Stimulated activated CD4-positive, alpha-beta T cell treated with anti-CD3 and anti-CD28 coated beads, Interleukin-1b, Interleukin-23, amount 100 ng/mL, for 1 hour (primary cell): ENCODE results near the gene ELL3.
A peak's percentile ranks its signal among the peaks of the same experiment; 100 is the strongest.
"Not testable (repeated sequence)": the region's sequence is repeated elsewhere in the genome, so short reads cannot be mapped to it uniquely, and the experiment has no call there.

Experiments
- DNase-seq, 2 donors: peaks; one replicate each; pipeline ENCODE4 v3.0.0-alpha.2; 2020; ENCODE audit warnings: low read depth in 2 of 2

The ELL3 gene

DNA sequence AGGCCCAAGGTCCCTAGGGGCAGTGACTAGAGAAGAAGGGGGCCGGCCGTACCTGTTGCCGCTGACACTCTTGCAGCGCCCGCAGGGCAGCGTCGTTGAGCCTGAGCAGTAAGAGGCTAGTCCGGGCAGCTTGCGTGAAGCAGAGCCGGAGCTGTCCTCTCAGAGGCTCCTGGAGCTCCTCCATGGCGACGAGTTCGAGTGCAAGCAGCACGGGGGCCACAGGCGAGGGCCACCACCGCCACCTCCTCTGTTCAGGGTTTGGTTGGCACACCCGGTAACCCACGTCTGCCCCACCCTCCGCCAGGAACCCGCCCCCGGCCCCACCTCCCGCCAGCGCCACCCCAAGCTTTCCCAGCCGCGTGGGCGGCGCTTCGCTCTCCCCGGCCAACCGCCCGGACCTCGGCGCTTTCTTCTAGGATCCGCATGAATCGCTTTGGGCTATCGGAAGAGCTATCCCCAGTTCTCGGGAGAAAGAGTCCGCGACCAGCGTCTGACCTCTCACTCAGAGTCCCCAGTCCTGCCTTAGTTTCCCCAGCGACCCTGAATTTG lies at the start of gene ELL3:
ELL3 (minus strand) TSS at position 249 of the 549 bp plus-strand sequence; CDS start at position 184, 65 bp downstream.
- DNase-seq: peak; percentile 43 to 47

DNA sequence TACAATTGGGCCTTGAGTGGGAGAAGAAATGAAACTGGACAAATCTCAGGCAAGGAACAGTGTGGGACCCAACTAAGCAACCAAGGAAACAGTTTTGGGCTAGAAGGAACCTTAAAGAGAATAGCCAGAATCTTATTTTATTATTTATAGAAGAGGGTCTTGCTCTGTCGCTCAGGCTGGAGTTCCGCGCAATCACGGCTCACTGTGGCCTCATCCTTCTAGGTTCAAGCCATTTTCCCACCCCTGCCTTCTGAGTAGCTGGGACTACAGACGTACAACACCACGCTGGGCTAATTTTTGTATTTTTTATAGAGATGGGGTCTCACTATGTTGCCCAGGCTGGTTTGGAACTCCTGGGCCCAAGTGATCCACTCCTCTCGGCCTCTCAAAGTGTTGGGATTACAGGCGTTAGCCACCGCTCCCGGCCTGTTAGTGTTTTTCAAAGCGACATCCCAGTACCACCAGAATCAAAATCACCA lies 49.3 kb upstream of the ELL3 start:
- no peak for DNase-seq

DNA sequence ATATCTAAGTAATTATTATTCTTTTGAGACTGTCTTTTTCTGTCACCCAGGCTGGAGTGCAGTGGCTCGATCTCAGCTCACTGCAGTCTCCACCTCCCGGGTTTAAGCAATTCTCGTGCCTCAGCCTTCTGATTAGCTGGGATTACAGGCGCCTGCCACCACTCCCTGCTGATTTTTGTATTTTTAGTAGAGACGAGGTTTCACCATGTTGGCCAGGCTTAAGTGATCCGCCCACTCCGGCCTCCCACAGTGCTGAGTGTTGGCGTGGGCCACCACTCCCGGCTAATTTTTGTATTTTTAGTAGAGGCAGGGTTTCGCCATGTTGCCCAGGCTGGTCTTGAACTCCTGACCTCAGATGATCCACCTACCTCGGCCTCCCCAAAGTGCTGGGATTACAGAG lies 48.5 kb upstream of the ELL3 start:
- not testable (repeated sequence) for DNase-seq

- DNase-seq: peak; percentile 71 to 84
Observed at GRCh38 chr15:43824302-43825246, 47.8 kb upstream of the ELL3 start, which contains the start of gene MFAP1. TSS of gene MFAP1 (minus strand) at chr15:43824690. CDS start at chr15:43824569, 121 bp downstream.

GRCh38 chr15:43821505-43821904 lies 44.7 kb upstream of the ELL3 start:
- no peak for DNase-seq

DNA sequence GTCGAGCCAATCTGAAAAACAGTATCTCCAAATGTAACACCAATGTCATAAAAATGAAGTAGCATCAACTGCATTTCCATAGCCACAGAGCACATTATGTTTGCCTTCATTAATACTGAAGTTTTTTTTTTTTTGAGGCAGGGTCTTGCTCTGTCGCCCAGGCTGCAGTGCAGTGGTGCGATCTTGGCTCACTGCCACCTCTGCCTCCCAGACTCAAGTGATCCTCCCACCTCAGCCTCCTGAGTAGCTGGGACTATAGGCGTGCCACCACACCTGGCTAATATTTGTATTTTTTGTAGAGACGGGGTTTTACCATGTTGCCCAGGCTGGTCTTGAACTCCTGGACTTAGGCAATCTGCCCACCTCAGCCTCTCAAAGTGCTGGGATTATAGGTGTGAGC lies 38.3 kb upstream of the ELL3 start:
- not testable (repeated sequence) for DNase-seq

DNA sequence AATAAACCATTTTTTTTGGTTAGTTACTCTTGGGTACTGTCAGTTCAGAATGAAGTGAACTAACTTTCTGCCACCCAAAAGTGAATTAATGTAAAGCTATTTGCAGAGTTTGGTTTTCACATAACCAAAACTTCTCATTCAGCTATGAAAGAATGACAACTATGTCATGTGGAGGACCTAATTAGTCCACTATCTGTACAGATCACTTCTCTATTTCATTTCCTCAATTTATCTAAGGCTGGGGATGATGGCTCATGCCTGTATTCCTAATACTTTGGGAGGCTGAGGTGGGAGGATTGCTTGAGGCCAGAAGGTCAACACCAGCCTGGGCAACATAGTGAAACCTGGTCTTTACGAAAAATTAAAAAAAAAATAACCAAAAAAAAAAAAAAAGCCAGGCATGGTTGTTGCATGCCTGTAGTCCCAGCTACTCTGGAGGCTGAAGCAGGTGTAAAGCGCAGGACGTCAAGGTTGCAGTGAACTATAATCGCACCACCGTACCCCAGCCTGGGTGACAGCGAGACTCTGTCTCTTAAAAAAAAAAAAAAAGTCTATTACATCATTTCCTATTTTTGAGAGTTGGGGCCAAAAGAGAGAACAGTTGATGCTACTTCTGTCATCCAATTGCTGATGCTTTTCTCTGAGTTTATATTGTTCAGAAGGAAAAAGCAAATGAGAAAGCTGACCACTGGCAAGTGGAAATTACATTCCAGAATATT lies 32.4 kb upstream of the ELL3 start:
- DNase-seq: no peak

DNA sequence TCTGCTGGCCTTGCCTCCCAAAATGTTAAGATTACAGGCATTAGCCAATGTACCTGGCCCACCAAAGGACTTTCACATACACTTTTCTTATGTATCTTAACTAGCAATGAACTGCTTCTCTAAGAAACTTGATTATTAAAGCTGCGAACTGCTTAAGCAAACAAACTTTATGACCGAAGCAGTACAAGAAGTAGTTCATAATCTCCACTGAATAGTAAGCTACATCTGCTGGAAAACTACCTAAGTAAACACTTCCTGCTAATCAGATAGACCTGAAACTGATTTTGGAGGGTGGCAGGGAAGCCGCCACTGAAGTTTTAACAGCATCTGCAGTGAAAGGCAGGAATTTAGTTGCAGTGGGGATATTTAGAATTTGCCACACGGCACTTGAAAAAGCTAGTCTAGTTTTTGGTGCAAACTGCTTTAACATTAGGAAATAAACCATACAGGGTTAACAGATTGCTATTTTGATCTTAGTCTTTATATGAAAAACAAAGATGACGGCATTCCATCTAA lies 31.7 kb upstream of the ELL3 start:
- no peak for DNase-seq

- not testable (repeated sequence) for DNase-seq
Observed at GRCh38 chr15:43802676-43803075, 25.9 kb upstream of the ELL3 start.

DNA sequence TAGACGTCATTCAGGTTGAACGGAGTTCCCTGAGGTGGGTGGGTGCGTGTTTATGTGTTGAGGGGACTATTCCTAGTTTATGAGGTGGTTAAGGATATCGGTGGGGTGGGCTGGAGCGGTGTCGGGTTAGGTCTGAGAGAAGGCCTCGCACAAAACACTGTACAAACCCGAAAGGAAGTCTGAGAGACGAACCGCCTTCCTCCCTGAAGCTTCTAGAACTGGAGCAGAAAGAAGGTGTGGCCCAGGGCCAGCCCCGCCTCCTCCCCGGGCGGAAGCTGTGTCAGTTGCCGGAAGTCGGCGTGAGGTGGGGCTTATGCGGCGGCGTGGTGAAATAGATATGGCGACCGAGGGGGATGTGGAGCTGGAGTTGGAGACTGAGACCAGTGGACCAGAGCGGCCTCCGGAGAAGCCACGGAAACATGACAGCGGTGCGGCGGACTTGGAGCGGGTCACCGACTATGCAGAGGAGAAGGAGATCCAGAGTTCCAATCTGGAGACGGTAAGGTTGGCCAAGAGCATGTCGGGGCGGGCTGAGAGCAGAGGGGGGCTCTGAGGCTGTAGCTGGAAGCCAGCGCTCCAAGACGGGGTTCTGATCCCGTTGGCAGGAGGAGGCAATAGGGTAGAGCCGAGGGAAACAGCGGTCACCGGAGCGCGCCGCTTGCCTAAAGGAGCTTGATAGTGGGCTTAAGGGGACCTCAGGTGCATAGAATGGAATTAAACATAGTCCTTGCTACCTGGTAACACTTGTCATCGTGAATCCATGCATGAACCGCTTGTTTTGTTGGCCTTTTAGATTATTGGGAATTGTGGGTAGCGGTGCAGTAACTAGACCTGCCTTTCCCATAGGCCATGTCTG lies 23.7 kb upstream of the ELL3 start, which contains the start of gene HYPK:
HYPK (plus strand) TSS at position 314 of the 856 bp plus-strand sequence; CDS start at position 338, 24 bp downstream.
- peak; percentile 75 to 83 for DNase-seq

- no peak for DNase-seq
Observed at GRCh38 chr15:43799945-43800285, 23.1 kb upstream of the ELL3 start, which contains the start of gene SERINC4. TSS of gene SERINC4 (minus strand) at chr15:43800220. CDS start at chr15:43799986, 234 bp downstream.

- no peak for DNase-seq
Observed at GRCh38 chr15:43799209-43799944, 22.6 kb upstream of the ELL3 start.

DNA sequence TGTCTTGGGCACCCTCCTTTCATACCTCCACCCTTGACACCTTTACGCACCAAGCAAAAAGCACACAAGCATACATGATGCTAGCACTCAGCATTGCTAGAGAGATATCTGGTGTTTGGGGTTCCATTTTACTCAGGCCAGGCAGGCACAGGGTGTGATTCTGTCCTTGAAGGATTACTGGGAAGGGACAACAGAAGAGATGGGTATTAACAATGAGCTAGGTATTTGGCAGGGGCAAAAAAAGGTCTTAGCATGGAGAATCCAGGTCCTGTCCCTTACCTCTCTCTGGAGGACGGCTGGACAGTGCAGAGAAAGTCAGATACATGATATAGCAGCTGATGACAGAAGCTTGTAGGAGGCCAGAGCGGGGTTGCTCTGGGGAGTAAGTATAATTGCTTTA lies 19.8 kb upstream of the ELL3 start:
- no peak for DNase-seq

DNA sequence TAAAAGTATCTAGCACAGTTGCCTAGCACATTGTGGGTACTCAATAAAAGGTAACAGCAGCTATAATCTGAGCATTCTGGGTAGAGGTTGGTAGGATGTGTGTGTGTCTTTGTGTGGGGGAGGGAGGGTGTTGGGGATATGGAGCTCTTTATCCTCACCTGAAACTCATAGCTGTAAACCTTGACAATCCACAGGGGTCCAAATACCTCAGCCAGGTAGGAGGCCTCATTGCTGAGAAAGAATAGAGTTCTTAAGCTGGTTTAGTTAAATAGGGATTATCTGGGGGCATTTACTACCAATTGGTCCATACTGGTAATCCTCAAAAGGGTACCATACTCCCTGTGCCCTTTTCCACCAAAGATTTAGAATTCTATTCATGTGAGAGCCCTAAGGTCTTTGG lies 19.2 kb upstream of the ELL3 start:
- no peak for DNase-seq

DNA sequence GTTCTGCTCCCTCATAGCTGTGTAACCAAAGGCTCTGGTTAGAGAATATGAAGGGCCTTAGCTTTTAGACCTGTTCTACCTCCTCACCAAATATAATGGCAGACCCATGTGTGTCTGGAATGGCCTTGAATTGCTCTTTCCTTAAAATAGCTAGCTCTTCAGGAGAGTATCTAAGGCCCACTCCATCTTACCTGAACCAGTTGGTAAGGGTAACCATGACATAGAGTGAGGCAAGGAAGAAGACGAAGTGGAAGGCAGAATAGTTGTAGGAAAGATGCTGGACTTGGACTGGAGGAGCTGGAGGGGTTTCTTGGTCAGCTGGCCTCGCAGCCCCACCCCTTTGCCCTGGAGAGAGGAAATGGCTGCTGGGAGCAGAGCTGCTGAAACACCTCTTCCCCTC lies 18.4 kb upstream of the ELL3 start:
- no peak for DNase-seq

DNA sequence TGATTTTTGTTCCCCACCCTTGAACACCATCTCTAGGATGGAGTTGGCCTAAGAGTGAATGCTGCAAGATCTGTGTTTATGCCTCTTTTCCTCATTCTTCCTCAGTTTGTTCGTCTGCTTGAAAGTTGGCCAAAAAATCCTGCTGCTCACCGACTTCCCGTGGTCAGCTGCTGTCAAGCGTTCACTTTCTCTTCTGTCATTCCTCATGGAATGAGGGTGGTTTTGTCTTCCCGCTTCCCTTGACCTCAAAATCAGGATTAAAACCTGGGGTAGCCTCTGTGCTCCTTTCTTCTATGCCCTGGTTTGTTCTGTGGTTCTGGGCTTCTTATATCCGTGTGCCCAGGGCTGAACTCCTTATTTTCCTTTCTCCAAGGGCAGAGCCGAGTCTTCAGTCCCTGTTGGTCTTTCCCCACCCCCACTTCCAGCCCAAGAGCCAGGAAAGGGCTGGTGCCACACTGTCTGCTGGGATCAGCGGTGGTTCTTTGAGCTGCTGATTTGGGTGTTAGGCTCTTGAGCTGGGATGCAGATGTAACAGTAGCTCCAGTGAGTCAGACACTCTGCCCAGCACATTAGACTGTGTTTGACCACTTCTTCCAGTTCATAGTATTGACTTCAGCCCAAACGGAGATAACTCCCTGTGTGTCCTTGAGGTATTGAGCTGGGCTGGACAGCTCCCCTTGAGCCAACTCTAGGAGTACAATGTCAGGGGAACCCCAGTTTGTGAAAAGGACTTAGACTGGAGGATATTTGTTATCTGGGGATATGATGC lies 17.7 kb upstream of the ELL3 start:
- no peak for DNase-seq

GRCh38 chr15:43793647-43794046 lies 16.9 kb upstream of the ELL3 start:
- no peak for DNase-seq

- DNase-seq: no peak
Observed at GRCh38 chr15:43792761-43793476, 16.2 kb upstream of the ELL3 start.
